PC-9 (cell line): Measurements from ENCODE around the gene BLOC1S1. TPM values are rescaled to one million over a fixed set of nuclear protein-coding genes. Genes with fewer than 3 reads are reported as not detected.

Experiments
- BruUV-seq: library from RNA; stranded (reverse); fragments of 400-500 nt; replicated peaks from 2 replicates; lab custom pipeline; 2021; lab: Mats Ljungman, UMichigan
- CTCF ChIA-PET: fragments of 300-600 bp; sonication (Branson Sonifier 250); formaldehyde crosslinking; loops from one replicate; lab custom pipeline; 2022; ENCODE audit warnings: antibody characterized with exemption; lab: Charles Lee
- POLR2A ChIA-PET: fragments of 300-600 bp; sonication (Branson Sonifier 250); formaldehyde crosslinking; loops from one replicate; lab custom pipeline; 2022; ENCODE audit warnings: antibody characterized with exemption; ENCODE audit not compliant: unreplicated experiment; lab: Charles Lee
- DNase-seq, 2 experiments: peaks; one replicate each; pipeline versions ENCODE4 v3.0.0 to v3.0.0-alpha.2; 2015 to 2022; ENCODE audit warnings: mixed read lengths in 1 of 2
- H2AFZ ChIP-seq: fragments of 200-600 bp; sonication (generic); 2 replicates; pipeline ENCODE4 v1.8.1; 2017; ENCODE audit warnings: antibody characterized with exemption
- H3F3A ChIP-seq: fragments of 200-600 bp; sonication (generic); 2 replicates; pipeline ENCODE4 v1.8.1; 2017; ENCODE audit warnings: antibody characterized with exemption, mild to moderate bottlenecking, low read depth; ENCODE audit not compliant: insufficient read depth
- H3K27ac ChIP-seq: fragments of 200-600 bp; sonication (generic); 2 replicates; pipeline ENCODE4 v1.6.1; 2016; ENCODE audit warnings: mixed run types
- H3K27me3 ChIP-seq: fragments of 200-600 bp; sonication (generic); 2 replicates; pipeline ENCODE4 v1.6.1; 2016; ENCODE audit warnings: low read depth, mixed run types; ENCODE audit not compliant: insufficient read depth
- H3K36me3 ChIP-seq: fragments of 200-600 bp; sonication (generic); 2 replicates; pipeline ENCODE4 v1.6.1; 2016; ENCODE audit warnings: low read depth, mixed run types
- H3K4me1 ChIP-seq: fragments of 200-600 bp; sonication (generic); replicated peaks from 2 replicates; pipeline ENCODE4 v1.6.1; 2016; ENCODE audit warnings: mixed run types; ENCODE audit not compliant: insufficient read depth
- H3K4me2 ChIP-seq: fragments of 200-600 bp; sonication (generic); 2 replicates; pipeline ENCODE4 v1.6.1; 2017; ENCODE audit warnings: mixed run types
- H3K4me3 ChIP-seq: fragments of 200-600 bp; sonication (generic); 2 replicates; pipeline ENCODE4 v1.6.1; 2016; ENCODE audit warnings: mixed run types
- H3K79me2 ChIP-seq: fragments of 200-600 bp; sonication (generic); 2 replicates; pipeline ENCODE4 v1.6.1; 2017; ENCODE audit warnings: low read depth, mixed run types
- H3K9me2 ChIP-seq: fragments of 200-600 bp; sonication (generic); 2 replicates; pipeline ENCODE4 v1.8.1; 2017; ENCODE audit warnings: mild to moderate bottlenecking; ENCODE audit not compliant: insufficient read depth
- H3K9me3 ChIP-seq: fragments of 200-600 bp; sonication (generic); 2 replicates; pipeline ENCODE4 v1.8.1; 2016; ENCODE audit warnings: low read depth; ENCODE audit not compliant: insufficient read depth
- H4K20me1 ChIP-seq: fragments of 200-600 bp; sonication (generic); 2 replicates; pipeline ENCODE4 v1.8.1; 2017; ENCODE audit not compliant: insufficient read depth
- EZH2 ChIP-seq: fragments of 200-600 bp; sonication (generic); IDR thresholded peaks from 2 replicates; pipeline ENCODE4 v1.8.0; 2017; ENCODE audit warnings: antibody characterized with exemption, low read depth
- intact Hi-C: fragments of 100-400 bp; cut with micrococcal nuclease; formaldehyde crosslinking; loops from one replicate; pipeline ENCODE4 v1.10.0; 2022; ENCODE audit not compliant: unreplicated experiment
- total RNA-seq: library from RNA; stranded (reverse); gene quantifications from 2 replicates; pipeline ENCODE4 v1.2.3, GENCODE V29; 2021
- TF ChIP-seq, protein P1 (sequence below): fragments of 200-600 bp; sonication (generic); conservative IDR thresholded peaks from 2 replicates; pipeline ENCODE4 v1.6.1; 2017; ENCODE audit warnings: mixed run types, antibody characterized with exemption, mild to moderate bottlenecking, moderate library complexity

Gene BLOC1S1
- total RNA-seq, 1 experiment from 2014 or later = 81.1 TPM

DNA sequence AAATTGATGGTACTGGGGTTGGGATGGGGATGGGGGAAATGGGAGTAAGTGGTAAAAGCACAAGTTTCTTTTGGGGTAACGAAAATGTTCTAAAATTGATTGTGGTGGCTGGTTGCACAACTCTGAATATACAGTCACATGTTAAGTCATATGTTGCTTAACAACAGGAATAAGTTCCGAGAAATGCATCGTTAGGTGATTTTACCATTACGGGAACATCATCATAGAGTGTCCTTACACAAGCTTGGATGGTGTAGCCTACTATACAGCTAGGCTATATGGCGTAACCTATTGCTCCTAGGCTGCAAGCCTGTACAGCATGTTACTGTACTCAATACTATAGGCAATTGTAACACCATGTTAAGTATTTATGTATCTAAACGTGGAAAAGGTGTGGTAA is 39.1 kb upstream of the BLOC1S1 start:
- no peaks in the 10 kb centered on the region for H3K4me1 ChIP-seq
- intact Hi-C loops = no loop called here
- peaks cover 12% of the 10 kb centered on the region; the same call in 1 of the 2 replicates for H3K27me3 ChIP-seq
- CTCF ChIA-PET = no interaction called here
- no peaks in the 10 kb centered on the region for H3K9me3 ChIP-seq
- H4K20me1 ChIP-seq = no peaks in the 10 kb centered on the region
- H2AFZ ChIP-seq = no peak overlapping the region
- TF ChIP-seq, protein P1, sequence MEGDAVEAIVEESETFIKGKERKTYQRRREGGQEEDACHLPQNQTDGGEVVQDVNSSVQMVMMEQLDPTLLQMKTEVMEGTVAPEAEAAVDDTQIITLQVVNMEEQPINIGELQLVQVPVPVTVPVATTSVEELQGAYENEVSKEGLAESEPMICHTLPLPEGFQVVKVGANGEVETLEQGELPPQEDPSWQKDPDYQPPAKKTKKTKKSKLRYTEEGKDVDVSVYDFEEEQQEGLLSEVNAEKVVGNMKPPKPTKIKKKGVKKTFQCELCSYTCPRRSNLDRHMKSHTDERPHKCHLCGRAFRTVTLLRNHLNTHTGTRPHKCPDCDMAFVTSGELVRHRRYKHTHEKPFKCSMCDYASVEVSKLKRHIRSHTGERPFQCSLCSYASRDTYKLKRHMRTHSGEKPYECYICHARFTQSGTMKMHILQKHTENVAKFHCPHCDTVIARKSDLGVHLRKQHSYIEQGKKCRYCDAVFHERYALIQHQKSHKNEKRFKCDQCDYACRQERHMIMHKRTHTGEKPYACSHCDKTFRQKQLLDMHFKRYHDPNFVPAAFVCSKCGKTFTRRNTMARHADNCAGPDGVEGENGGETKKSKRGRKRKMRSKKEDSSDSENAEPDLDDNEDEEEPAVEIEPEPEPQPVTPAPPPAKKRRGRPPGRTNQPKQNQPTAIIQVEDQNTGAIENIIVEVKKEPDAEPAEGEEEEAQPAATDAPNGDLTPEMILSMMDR = no peak
- no peak for TF ChIP-seq EZH2
- no peak overlapping the region for H3K27ac ChIP-seq
- POLR2A ChIA-PET = interaction anchor here (0.7 kb wide), 1 partner anchor 9 kb away, joined by 5 read pairs; no protein-coding TSS in a partner anchor
- no peak overlapping the region for H3K4me2 ChIP-seq
- H3K9me2 ChIP-seq = no peaks in the 10 kb centered on the region
- H3K4me3 ChIP-seq = no peak overlapping the region
- DNase-seq = no peak
- H3F3A ChIP-seq = no peaks in the 10 kb centered on the region
- H3K79me2 ChIP-seq = no peaks in the 10 kb centered on the region
- BruUV-seq = no TSS peak
- H3K36me3 ChIP-seq = no peaks in the 10 kb centered on the region

DNA sequence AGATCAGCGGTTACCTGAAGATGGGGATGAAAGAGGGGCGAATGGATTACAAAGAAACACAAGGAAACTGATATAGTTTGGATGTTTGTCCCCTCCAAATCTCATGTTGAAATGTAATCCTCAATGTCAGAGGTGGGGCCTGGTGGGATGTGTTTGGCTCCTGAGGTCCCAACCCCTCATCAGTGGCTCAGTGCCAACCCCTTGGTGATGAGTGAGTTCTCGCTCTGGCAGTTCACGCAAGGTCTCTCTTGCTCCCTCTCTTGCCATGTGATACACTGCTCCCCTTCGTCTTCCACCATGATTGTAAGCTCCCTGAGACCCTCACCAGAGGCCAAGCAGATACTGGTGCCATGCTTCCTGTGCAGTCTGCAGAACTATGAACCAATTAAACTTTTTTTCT is 36.2 kb upstream of the BLOC1S1 start:
- intact Hi-C loops = no loop called here
- TF ChIP-seq, protein P1 = no peak
- TF ChIP-seq EZH2 = no peak
- BruUV-seq = no TSS peak
- H3K27ac ChIP-seq = no peak overlapping the region
- no peaks in the 10 kb centered on the region for H3K36me3 ChIP-seq
- no peaks in the 10 kb centered on the region for H3K9me3 ChIP-seq
- no peak overlapping the region for H3K4me2 ChIP-seq
- H3F3A ChIP-seq = no peaks in the 10 kb centered on the region
- CTCF ChIA-PET = no interaction called here
- no peaks in the 10 kb centered on the region for H3K9me2 ChIP-seq
- no peaks in the 10 kb centered on the region for H3K4me1 ChIP-seq
- no peaks in the 10 kb centered on the region for H4K20me1 ChIP-seq
- no peaks in the 10 kb centered on the region for H3K79me2 ChIP-seq
- DNase-seq = no peak
- no peak overlapping the region for H2AFZ ChIP-seq
- POLR2A ChIA-PET = no interaction called here
- H3K4me3 ChIP-seq = no peak overlapping the region
- H3K27me3 ChIP-seq = peaks cover 33% of the 10 kb centered on the region; the same call in 1 of the 2 replicates

DNA sequence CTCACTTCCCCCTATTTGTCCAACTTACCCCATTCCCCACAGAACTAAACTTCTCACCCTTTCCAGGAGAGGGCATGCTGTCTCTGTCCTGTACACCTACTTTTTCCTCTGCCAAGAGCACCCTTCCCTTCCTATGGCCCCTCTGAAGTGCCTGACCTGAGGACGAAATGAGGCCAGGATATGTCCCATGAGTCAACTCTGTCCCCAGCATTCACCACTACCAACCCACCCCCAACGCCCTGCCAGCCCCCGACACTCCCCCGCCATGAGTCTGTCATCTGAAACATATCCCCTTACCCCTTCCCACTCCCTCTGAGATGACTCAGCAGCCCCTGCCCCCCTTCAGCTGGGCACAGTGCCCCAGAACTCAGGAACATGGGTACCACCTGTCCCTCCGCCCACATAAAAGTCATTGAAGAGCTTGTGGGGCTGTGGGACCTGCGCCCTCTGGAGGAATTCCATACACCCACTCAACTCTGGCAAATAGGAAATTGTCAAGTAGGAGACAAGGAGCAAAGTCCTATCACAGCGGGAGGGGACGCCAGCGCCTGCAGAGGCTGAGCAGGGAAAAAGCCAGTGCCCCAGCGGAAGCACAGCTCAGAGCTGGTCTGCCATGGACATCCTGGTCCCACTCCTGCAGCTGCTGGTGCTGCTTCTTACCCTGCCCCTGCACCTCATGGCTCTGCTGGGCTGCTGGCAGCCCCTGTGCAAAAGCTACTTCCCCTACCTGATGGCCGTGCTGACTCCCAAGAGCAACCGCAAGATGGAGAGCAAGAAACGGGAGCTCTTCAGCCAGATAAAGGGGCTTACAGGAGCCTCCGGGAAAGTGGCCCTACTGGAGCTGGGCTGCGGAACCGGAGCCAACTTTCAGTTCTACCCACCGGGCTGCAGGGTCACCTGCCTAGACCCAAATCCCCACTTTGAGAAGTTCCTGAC is 34.4 kb upstream of the BLOC1S1 start:
- H3K4me2 ChIP-seq = peak overlapping the region; percentile 50

More for the DNA sequence above, 34.4 kb upstream of the BLOC1S1 start:
- CTCF ChIA-PET = interaction anchor here (0.5 to 0.6 kb wide), 3 partner anchors 22 to 746 kb away, joined by 3 to 9 read pairs (median 3); partner anchors contain the start of gene ESYT1
- Histone ChIP-seq H3K4me3 (peak overlapping the region; percentile 21; the same call in 1 of the 2 replicates), H3K27ac (no peak overlapping the region), H3K4me1 (no peaks in the 10 kb centered on the region), H3K9me2 (no peaks in the 10 kb centered on the region), H3K36me3 (no peaks in the 10 kb centered on the region), H2AFZ (no peak overlapping the region), H4K20me1 (no peaks in the 10 kb centered on the region), H3K79me2 (no peaks in the 10 kb centered on the region), H3K27me3 (peaks cover 49% of the 10 kb centered on the region), H3K9me3 (no peaks in the 10 kb centered on the region), H3F3A (no peaks in the 10 kb centered on the region)
- DNase-seq = peak; percentile 37 to 47
- BruUV-seq = no TSS peak
- POLR2A ChIA-PET = interaction anchor here (0.7 kb wide), 2 partner anchors 34 to 39 kb away, joined by 4 to 33 read pairs; no protein-coding TSS in a partner anchor
- intact Hi-C loops = loop anchor here (1.0 kb wide), 2 partner anchors 40 to 56 kb away; no protein-coding TSS in a partner anchor
- TF ChIP-seq, protein P1 = no peak; the same call in 1 of the 2 replicates
- TF ChIP-seq EZH2 = no peak
